HG02588 (cell line): ENCODE results near the gene IQCN.
A peak's percentile ranks its signal among the peaks of the same experiment; 100 is the strongest.

Source experiments
- ATAC-seq: cut with Tn5 transposase; IDR thresholded peaks from one replicate; pipeline ENCODE4 v1.9.1; 2021; ENCODE audit warnings: mild to moderate bottlenecking, moderate library complexity; ENCODE audit not compliant: unreplicated experiment

Gene IQCN

DNA sequence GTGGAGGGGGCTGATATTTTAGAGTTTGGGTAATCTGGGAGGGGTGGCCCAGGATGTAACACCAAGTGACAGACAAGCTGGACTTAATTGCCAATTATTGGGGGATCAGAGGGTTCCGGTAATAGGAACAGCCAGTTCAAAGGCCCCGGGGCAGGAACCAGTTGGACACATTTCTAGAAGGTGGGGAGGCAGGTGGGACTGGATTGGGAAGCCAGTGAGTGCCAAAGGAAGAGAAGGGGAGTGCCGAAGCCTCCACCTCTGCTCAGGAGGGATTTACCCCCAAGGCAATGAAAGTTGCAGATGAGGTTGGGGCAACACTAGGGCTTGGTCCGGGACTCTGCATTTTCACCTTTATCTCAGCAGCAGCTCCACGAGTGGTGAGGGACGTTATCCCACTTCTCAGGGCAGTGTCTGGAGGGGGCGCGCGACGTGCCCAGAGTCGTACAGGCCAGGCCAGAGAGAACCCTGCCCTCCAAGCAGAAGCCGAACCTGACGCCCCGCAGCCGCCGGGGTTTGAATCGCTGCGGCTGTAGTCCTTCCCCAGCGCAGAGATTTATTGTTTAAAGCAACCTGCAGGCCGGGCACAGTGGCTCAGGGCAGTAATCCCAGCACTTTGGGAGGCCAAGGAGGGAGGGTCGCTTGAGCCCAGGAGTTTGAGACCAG is 12.9 kb upstream of the IQCN start:
- no peak for ATAC-seq

DNA sequence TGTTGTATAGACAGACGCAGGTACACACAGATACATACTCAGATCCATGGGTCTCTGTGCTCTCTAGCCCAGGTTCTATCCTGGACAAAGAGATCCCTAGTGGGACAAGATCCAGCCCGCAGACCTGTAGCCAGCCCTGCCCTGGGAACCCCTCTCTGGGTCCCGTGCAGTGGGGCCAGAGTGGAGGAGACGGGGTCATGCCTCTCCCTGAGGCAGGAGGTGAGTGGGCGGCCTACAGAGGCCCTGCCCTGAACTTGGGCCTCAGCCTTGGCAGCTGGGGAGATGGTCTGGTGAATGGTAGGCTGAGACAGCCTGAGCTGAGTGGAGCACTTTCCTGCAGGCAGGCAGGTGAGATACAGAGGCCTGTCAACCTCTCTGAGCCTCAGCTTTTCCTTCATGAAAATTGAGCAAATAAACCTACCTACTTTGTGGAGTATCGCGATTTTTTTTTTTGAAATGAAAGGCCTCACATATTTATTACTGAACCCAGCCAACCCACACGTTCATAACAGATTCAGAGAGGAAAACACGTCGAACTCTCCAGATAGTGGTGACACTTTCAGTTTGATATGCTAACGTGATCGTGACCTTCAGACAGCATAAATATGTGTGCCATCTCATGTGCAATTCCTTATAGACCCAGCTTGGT is 10.6 kb upstream of the IQCN start:
- no peak for ATAC-seq

- ATAC-seq = no peak
These were observed 9.1 kb upstream of the IQCN start for GRCh38 chr19:18283338-18283737.

- ATAC-seq = no peak
These were observed 8.5 kb upstream of the IQCN start for GRCh38 chr19:18282788-18283141.

- ATAC-seq = no peak
These were observed 8.0 kb upstream of the IQCN start for GRCh38 chr19:18282021-18282787.

DNA sequence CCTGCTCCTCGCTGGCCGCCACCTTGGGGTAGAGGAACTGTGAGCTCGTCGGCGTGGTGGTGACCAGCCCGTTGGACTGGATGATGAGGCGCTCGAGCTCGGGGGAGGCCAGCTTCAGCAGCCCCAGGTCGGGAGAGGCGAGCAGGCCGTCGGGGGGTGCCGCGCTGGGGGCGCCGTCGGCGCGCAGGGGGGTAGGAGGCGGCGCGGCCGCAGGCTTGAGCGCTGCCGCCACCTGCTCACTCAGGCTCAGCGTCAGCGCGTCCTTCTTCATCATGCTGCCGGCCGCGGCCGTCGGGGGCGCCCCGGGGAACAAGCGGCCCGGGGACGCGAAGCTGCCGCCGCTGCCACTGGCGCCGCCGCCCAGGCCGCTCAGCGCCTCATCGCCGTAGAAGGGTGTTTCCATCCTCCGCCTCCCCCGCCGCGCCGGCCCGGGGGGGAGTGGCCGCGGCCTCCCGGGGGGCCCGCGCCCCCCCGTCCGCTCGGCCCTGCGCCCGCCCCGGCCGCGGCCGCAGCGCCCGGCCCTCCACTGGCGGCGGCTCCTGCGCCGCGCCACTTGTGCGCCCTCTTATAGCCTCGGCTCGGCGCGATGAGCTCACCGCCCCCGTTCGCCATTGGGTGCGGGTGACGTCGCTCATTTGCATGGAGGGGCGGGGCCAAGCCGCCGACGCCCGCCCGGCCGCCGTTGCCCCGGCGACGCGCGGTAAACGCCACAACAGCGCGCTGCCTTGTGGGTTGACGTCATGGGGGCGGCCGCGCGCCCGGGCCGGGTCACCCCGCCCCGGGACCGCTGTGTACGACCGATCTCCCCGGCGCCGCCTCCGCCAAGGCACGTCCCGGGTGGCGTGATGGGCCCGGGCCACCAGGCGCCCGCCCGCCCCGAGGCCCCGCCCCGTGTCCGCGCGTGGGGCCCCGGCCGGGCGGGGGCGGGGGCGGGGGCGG is 7.1 kb upstream of the IQCN start, which contains the start of gene JUND:
Gene JUND (minus strand): TSS at position 541 of the 939 bp plus-strand sequence. CDS start 138 bp downstream, at position 403.
- ATAC-seq = peak; percentile 55

- ATAC-seq = peak; percentile 22
These were observed 6.2 kb upstream of the IQCN start for GRCh38 chr19:18280247-18281081.

- peak; percentile 18 for ATAC-seq
These were observed 5.4 kb upstream of the IQCN start for GRCh38 chr19:18279516-18280246.

- no peak for ATAC-seq
These were observed 4.9 kb upstream of the IQCN start for GRCh38 chr19:18279266-18279515.

- no peak for ATAC-seq
These were observed 4.4 kb upstream of the IQCN start for GRCh38 chr19:18278521-18279265.

DNA sequence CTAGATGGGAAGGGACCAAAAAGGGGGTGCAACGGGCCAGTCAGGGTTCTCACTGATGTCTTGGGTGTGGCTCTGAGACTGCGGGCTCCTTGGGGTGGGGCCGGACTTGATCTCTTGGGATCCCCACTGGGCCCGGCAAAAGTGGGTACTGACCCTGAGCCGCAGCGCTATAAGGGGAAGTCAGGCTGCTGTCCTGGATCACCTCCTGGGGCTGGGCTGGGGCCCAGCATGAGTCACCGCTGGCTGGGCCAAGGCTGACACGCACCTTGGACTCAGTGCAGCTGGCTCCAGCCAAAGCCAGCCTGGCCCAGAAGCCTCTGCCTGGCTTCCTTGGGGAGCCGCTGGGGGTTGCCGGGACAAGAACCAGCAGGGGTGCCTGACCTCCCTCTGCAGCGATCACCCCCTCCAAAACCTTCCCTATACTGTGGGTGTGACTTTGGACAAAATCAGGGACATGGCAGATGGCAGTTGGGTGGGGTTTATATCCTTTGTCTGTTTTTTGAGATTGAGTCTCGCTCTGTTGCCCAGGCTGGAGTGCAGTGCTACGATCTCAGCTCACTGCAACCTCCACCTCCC is 617 bp upstream of the IQCN start:
- ATAC-seq = no peak

- ATAC-seq = no peak
These were observed 562 bp downstream of the IQCN start for GRCh38 chr19:18273561-18274218.

GRCh38 chr19:18271433-18271841 is 2.8 kb downstream of the IQCN start:
- no peak for ATAC-seq

GRCh38 chr19:18270326-18270725 is 3.9 kb downstream of the IQCN start:
- no peak for ATAC-seq

DNA sequence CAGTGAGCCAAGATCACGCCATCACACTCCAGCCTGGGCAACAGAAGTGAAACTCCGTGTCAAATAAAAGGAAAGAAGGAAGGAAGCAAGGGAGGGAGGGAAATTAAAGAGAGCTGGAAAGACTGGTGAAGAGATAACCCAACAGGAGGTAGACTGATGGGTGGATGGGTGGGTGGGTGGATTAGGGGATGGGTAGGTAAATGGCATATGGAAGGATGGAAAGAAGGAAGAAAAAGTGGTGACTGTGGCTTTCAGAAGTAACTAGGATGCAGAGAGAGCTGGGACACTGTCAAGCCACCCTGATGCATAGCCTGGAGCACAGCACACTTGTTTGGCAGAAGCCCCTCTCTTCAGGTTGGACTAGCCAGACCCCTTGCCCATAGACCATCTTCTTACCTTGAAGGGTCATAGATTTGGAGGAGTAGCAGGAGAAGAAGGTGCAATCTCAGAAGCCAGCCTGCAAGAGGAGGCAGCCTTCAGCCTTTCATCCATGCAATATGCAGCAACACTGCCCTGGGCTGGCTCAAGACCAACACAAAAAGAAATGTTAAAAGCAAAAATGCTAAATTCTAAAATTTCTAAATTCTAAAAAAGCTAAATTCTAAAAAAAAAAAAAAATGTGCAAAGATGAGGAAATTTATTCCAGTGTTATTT is 5.1 kb downstream of the IQCN start:
- no peak for ATAC-seq

DNA sequence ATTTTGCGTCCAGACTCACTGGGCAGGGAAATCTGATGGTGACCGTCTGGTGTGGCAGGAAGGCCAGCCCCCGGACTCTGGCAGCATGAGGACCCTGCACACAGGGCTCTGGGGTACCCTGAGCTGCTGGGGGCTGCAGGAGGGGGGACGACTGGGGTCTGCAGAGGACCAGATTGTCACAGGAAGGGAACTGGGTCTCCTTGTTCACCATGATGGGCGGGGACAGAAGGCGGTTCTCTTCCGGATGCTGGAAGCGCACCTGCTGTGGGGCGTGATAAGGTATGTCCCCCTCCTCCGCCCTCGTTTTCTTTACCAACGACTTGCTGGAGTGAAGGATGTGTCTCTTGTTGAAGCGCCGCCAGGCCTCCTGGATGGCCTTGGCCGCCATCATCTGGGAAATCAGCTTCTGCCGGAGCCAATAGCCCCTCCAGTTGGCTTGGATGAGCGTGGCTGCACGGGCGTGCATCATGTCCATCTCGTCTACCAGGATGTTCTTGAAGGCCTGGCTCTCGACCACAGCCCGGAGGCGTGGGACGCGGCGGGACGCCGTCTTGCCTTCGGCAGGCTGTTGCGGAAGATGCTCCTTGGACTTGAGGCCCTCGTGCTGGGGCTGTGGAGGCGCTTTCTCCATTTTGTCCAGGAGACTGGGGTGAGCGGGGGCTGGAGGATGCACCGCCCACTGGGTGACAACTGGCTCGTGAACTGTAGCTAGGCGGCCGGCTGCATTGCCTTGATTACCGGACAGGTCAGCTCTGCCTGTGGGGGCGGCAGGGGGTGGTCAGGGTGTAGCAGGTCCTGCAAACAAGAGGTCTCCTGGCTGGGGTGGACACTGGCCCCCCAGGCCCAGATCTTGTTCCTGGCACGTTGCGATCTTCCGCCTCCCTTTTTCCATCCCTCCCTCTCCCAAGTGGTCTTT is 7.2 kb downstream of the IQCN start:
- no peak for ATAC-seq
